ENCODE measurements around the gene CCDC14. TPM values are rescaled to one million over a fixed set of nuclear protein-coding genes. Genes with fewer than 3 reads are reported as not detected.
A peak's percentile ranks its signal among the peaks of the same experiment; 100 is the strongest.

The CCDC14 gene
- total and polyA plus RNA-seq, 12 donors: 5.8 to 18.9 (median 7.2) TPM

GRCh38 chr3:123870033-123870432 is 91.0 kb downstream of the CCDC14 start:
- TF ChIP-seq CTCF (IDR thresholded peaks at IDR 0.05): no peak
- H3K36me3 ChIP-seq: no peaks in the 10 kb centered on the region
- DNase-seq: no peak
- intact Hi-C loops (cut with DNase I): no loop called here
- no peaks in the 10 kb centered on the region for H3K4me1 ChIP-seq
- peak in 4 of 8 donors; percentile 31 to 83 (median 46) for ATAC-seq
- H3K27ac ChIP-seq: no peak overlapping the region
- no peaks in the 10 kb centered on the region for H3K27me3 ChIP-seq
- H3K9me3 ChIP-seq: peaks cover 0 to 9% (median 0%) of the 10 kb centered on the region in 11 donors
- WGBS, 2 donors: 76 to 88% methylated on average over 1 of the region's 1 CpG
- no peak overlapping the region for H3K4me3 ChIP-seq

GRCh38 chr3:123869165-123869564 is 91.9 kb downstream of the CCDC14 start:
- 74 to 86% methylated on average over 1 of the region's 1 CpG for WGBS, 2 donors
- H3K9me3 ChIP-seq: peaks cover 0 to 9% (median 0%) of the 10 kb centered on the region in 11 donors
- no peak for DNase-seq
- ATAC-seq: no peak
- no peaks in the 10 kb centered on the region for H3K4me1 ChIP-seq
- no peak overlapping the region for H3K27ac ChIP-seq
- no peak overlapping the region for H3K4me3 ChIP-seq
- no peaks in the 10 kb centered on the region for H3K36me3 ChIP-seq
- intact Hi-C loops (cut with DNase I): no loop called here
- no peaks in the 10 kb centered on the region for H3K27me3 ChIP-seq
- TF ChIP-seq CTCF (IDR thresholded peaks at IDR 0.05): no peak

GRCh38 chr3:123864706-123865105 is 96.3 kb downstream of the CCDC14 start:
- no peak for DNase-seq
- intact Hi-C loops (cut with DNase I): no loop called here
- Histone ChIP-seq H3K27me3 (no peaks in the 10 kb centered on the region), H3K27ac (no peak overlapping the region), H3K36me3 (no peaks in the 10 kb centered on the region), H3K4me3 (no peak overlapping the region), H3K4me1 (no peaks in the 10 kb centered on the region), H3K9me3 (peaks cover 0 to 9% (median 0%) of the 10 kb centered on the region in 11 donors)
- 89 to 92% methylated on average over 4 of the region's 4 CpGs for WGBS, 2 donors
- no peak for TF ChIP-seq CTCF (IDR thresholded peaks at IDR 0.05)
- no peak for ATAC-seq

Other genes with a start within 250 kb of the CCDC14 start
- gene MYLK, start 76.9 kb downstream of the CCDC14 start, total RNA-seq: 10 to 100 TPM in 7 of 10 donors, 1 to 10 TPM in 3; 5.8 to 15.1 (median 11.6) TPM
- gene MYLK, start 76.9 kb downstream of the CCDC14 start, polyA plus RNA-seq: 10 to 100 TPM in 1 of 2 donors, 1 to 10 TPM in 1; 5.6 to 20.6 TPM
- gene ROPN1, start 30.9 kb upstream of the CCDC14 start, total RNA-seq: 1 to 10 TPM in 2 of 10 donors, under 1 TPM in 4, not detected in 4; 0.28 to 2.0 (median 0.46) TPM
- under 1 TPM in 1 of 2 donors, not detected in 1; 0.38 TPM for gene ROPN1, start 30.9 kb upstream of the CCDC14 start, polyA plus RNA-seq
- 100 to 1,000 TPM in 3 of 10 donors, 10 to 100 TPM in 7; 58.4 to 116 (median 87.9) TPM for gene KALRN, start 72.1 kb upstream of the CCDC14 start, total RNA-seq
- 10 to 100 TPM; 12.9 to 25.2 TPM for gene KALRN, start 72.1 kb upstream of the CCDC14 start, polyA plus RNA-seq